GM12878 (cell line): ENCODE measurements around the gene C19orf38. TPM values are rescaled to one million over a fixed set of nuclear protein-coding genes. Genes with fewer than 3 reads are reported as not detected.

Experiments
- ATAC-seq: fragments of 200-7000 bp; cut with Tn5 transposase; 3 replicates; pipeline ENCODE4 v1.9.1; 2020; ENCODE audit warnings: mild to moderate bottlenecking, moderate library complexity
- BruUV-seq: library from RNA; stranded (reverse); fragments of 400-500 nt; replicated peaks from 2 replicates; lab custom pipeline; 2021; lab: Mats Ljungman, UMichigan
- CTCF ChIA-PET: fragments of 300-600 bp; sonication (Branson Sonifier 250); formaldehyde crosslinking; extraction: SDS; loops from one replicate; lab custom pipeline; 2021; ENCODE audit warnings: inconsistent platforms; lab: Yijun Ruan, JAX
- POLR2A ChIA-PET: fragments of 350-600 bp; formaldehyde crosslinking; extraction: SDS; loops from one replicate; lab custom pipeline; 2021; ENCODE audit warnings: inconsistent platforms; lab: Charles Lee
- RAD21 ChIA-PET: fragments of 300-600 bp; sonication (Branson Sonifier 250); formaldehyde crosslinking; loops from one replicate; lab custom pipeline; 2023; ENCODE audit warnings: antibody characterized with exemption; ENCODE audit not compliant: unreplicated experiment; lab: Charles Lee
- SMC1A ChIA-PET: fragments of 300-600 bp; sonication (Branson Sonifier 250); formaldehyde crosslinking; loops from one replicate; lab custom pipeline; 2023; ENCODE audit not compliant: unreplicated experiment, uncharacterized antibody; lab: Charles Lee
- DNase-seq: peaks from one replicate; pipeline ENCODE4 v3.0.0-alpha.2; 2011; ENCODE audit warnings: low read depth, low spot score
- FAIRE-seq: peaks from 3 replicates; lab custom pipeline; 2011; peaks lifted over from hg19 to GRCh38; lab: Jason Lieb, UNC
- H2AFZ ChIP-seq: 2 replicates; pipeline ENCODE4 v1.6.0; 2011; ENCODE audit warnings: low read depth, low read length, control low read depth; ENCODE audit not compliant: control insufficient read depth
- H3K27ac ChIP-seq: 2 replicates; pipeline ENCODE4 v1.5.1; 2011; ENCODE audit warnings: control low read depth; ENCODE audit not compliant: control insufficient read depth, insufficient read depth
- H3K27me3 ChIP-seq, 2 experiments: replicated peaks in 1 of 2; 2 replicates each; pipeline versions ENCODE4 v1.6.0 to v1.6.1; 2011; ENCODE audit warnings: low read length in 1 of 2; ENCODE audit not compliant: control insufficient read depth in 2 of 2, insufficient read depth in 2 of 2
- H3K36me3 ChIP-seq, 2 experiments: 2 replicates each; pipeline ENCODE4 v1.5.1; 2011; ENCODE audit warnings: low read length in 1 of 2; ENCODE audit not compliant: control insufficient read depth in 2 of 2, insufficient read depth in 2 of 2
- H3K4me1 ChIP-seq: 2 replicates; pipeline ENCODE4 v1.6.1; 2011; ENCODE audit warnings: mild to moderate bottlenecking, low read length, moderate library complexity, mixed read lengths; ENCODE audit not compliant: control insufficient read depth, insufficient read depth
- H3K4me2 ChIP-seq: 2 replicates; pipeline ENCODE4 v1.6.0; 2011; ENCODE audit warnings: control low read depth; ENCODE audit not compliant: control insufficient read depth, insufficient read depth
- H3K4me3 ChIP-seq: fragments of 200-600 bp; sonication (generic); 2 replicates; pipeline ENCODE4 v1.5.1; 2016
- H3K79me2 ChIP-seq: 2 replicates; pipeline ENCODE4 v1.6.0; 2011; ENCODE audit warnings: low read length; ENCODE audit not compliant: control insufficient read depth, insufficient read depth
- H3K9ac ChIP-seq: 2 replicates; pipeline ENCODE4 v1.8.0; 2011; ENCODE audit warnings: low read length, control low read depth, mixed read lengths; ENCODE audit not compliant: control insufficient read depth, insufficient read depth
- H3K9me3 ChIP-seq: replicated peaks from 3 replicates; pipeline ENCODE4 v1.5.1; 2011; ENCODE audit warnings: mild to moderate bottlenecking, low read length; ENCODE audit not compliant: control insufficient read depth, insufficient read depth
- H4K20me1 ChIP-seq: 2 replicates; pipeline ENCODE4 v1.6.0; 2011; ENCODE audit not compliant: control insufficient read depth, insufficient read depth
- BRCA1 ChIP-seq: IDR thresholded peaks from 2 replicates; pipeline ENCODE4 v1.6.1; 2011; ENCODE audit warnings: low read depth, low read length, improper control_type of control experiment
- CEBPB ChIP-seq, 2 experiments: fragments of 150-350 bp in 1 of 2; IDR thresholded peaks; 2 replicates each; pipeline ENCODE4 v1.6.1; 2012 to 2014; ENCODE audit warnings: low read depth in 2 of 2, low read length in 2 of 2, borderline replicate concordance in 1 of 2, inconsistent platforms in 1 of 2
- CHD1 ChIP-seq: IDR thresholded peaks from 2 replicates; pipeline ENCODE4 v1.6.1; 2012; ENCODE audit warnings: low read depth, low read length, improper control_type of control experiment
- EED ChIP-seq: sonication (generic); IDR thresholded peaks from 2 replicates; pipeline ENCODE4 v1.6.1; 2016; ENCODE audit warnings: antibody characterized with exemption, low read depth
- EZH2 ChIP-seq: IDR thresholded peaks from 2 replicates; pipeline ENCODE4 v1.6.1; 2012; ENCODE audit warnings: low read depth, mild to moderate bottlenecking, control low read depth, inconsistent platforms, low read length, borderline replicate concordance; ENCODE audit not compliant: control insufficient read depth
- JUND ChIP-seq: IDR thresholded peaks from 2 replicates; pipeline ENCODE4 v1.6.1; 2012; ENCODE audit warnings: low read depth, mild to moderate bottlenecking, low read length, improper control_type of control experiment, moderate library complexity
- KAT2A ChIP-seq: conservative IDR thresholded peaks from 2 replicates; pipeline ENCODE4 v1.6.1; 2011; ENCODE audit warnings: low read depth, low read length; ENCODE audit not compliant: control insufficient read depth
- POLR2AphosphoS5 ChIP-seq: IDR thresholded peaks from 2 replicates; pipeline ENCODE4 v1.6.1; 2011; ENCODE audit warnings: mild to moderate bottlenecking, low read length, inconsistent platforms
- RCOR1 ChIP-seq: conservative IDR thresholded peaks from 2 replicates; pipeline ENCODE4 v1.6.1; 2012; ENCODE audit warnings: low read depth, low read length, improper control_type of control experiment
- RUNX3 ChIP-seq: IDR thresholded peaks from 2 replicates; pipeline ENCODE4 v1.6.1; 2012; ENCODE audit warnings: low read length, inconsistent platforms
- SKIL ChIP-seq: fragments of 450-650 bp; IDR thresholded peaks from 2 replicates; pipeline ENCODE4 v1.6.1; 2017; ENCODE audit warnings: mild to moderate bottlenecking, low read depth, inconsistent platforms; ENCODE audit not compliant: poor library complexity, severe bottlenecking
- SMAD1 ChIP-seq: fragments of 450-650 bp; IDR thresholded peaks from 2 replicates; pipeline ENCODE4 v1.6.1; 2018; ENCODE audit warnings: mild to moderate bottlenecking, low read depth; ENCODE audit not compliant: partially characterized antibody
- SMAD5 ChIP-seq: IDR thresholded peaks from 2 replicates; pipeline ENCODE4 v1.6.1; 2016; ENCODE audit warnings: antibody characterized with exemption, low read depth
- SP1 ChIP-seq: IDR thresholded peaks from one replicate; pipeline ENCODE4 v1.6.1; 2011; ENCODE audit warnings: low read depth, low read length
- SREBF2 ChIP-seq: IDR thresholded peaks from 2 replicates; pipeline ENCODE4 v1.6.1; 2012; ENCODE audit warnings: mild to moderate bottlenecking, low read length
- ZBTB33 ChIP-seq: fragments of 450-650 bp; IDR thresholded peaks from 2 replicates; pipeline ENCODE4 v1.6.1; 2017; ENCODE audit warnings: mild to moderate bottlenecking
- WGBS: methylation state at CpG from one replicate; pipeline ENCODE4 v1.1.6; 2016; ENCODE audit warnings: low lambda C conversion rate; ENCODE audit not compliant: insufficient replicate concordance, insufficient coverage; ENCODE audit errors: missing lambda C conversion rate; 5-methylcytosine and 5-hydroxymethylcytosine counted together
- in situ Hi-C: fragments of 300-500 bp; cut with MboI; formaldehyde crosslinking; loops from 9 replicates; pipeline ENCODE4 v1.14.3; 2018; ENCODE audit warnings: mixed read lengths
- intact Hi-C: fragments of 100-400 bp; cut with micrococcal nuclease; formaldehyde crosslinking; loops from one replicate; pipeline ENCODE4 v1.14.2; 2022; ENCODE audit not compliant: unreplicated experiment
- polyA plus RNA-seq, 11 experiments: library from polyadenylated mRNA; depleted of rRNA in 4 of 11; unstranded in 6 of 11; stranded (reverse) in 5 of 11; fragments of >200 nt; fragmentation: Nextera tagmentation in 4 of 11; fragmentation: Illumina TruSeq in 1 of 11; extraction: Ambion mirVana in 4 of 11; extraction: Trizol in 1 of 11; gene quantifications; 1 replicate in 1 of 11; 2 replicates in 10 of 11; pipeline versions ENCODE4 v1.2.1 to v1.2.3, GENCODE V29; 2011 to 2016; ENCODE audit warnings: inconsistent platforms in 2 of 11, missing spikeins in 2 of 11, low read depth in 1 of 11
- total RNA-seq, 4 experiments: library from RNA; depleted of rRNA in 3 of 4; stranded (reverse); fragments of >200 nt in 3 of 4; fragmentation: Illumina TruSeq in 1 of 4; extraction: Trizol in 1 of 4; gene quantifications; 2 replicates each; pipeline versions ENCODE4 v1.2.1 to v1.2.3, GENCODE V29; 2013 to 2021
- TF ChIP-seq, protein P1 (sequence below): IDR thresholded peaks from 2 replicates; pipeline ENCODE4 v1.6.1; 2012; ENCODE audit warnings: low read depth, low read length, improper control_type of control experiment

Gene C19orf38
- total and polyA plus RNA-seq, 10 of the 15 experiments (the other 5 are each of a cell fraction or from before 2014, with no cell fraction given), result 2.6 to 7.5 (median 5.0) TPM

DNA sequence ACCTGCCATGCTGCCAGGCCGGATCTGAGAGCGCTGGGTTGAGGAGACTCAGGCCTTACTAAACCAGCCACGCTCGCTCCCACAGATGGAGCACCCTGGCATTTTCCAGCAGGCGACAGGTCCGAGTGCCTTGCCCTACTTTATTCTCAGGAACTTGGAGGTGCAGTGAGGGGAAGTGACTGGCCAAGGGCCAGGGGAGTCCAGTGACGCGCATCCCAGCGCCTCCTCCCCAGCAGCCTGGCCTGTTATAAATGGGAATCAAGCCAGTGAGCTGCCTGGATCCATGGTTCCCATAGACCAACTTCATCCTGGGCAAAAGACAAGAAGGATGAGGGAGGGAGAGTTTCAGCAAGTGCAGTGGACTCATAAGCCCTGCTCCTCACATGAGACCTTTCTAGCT, 47.7 kb upstream of the C19orf38 start:
- intact Hi-C loops, result no loop called here

More for the DNA sequence above, 47.7 kb upstream of the C19orf38 start:
- H3K4me1 ChIP-seq, result peaks cover 3% of the 10 kb centered on the region
- ATAC-seq (no peak), DNase-seq (no peak), FAIRE-seq (no peak)
- in situ Hi-C loops, result no loop called here
- H4K20me1 ChIP-seq, result no peaks in the 10 kb centered on the region
- ChIA-PET POLR2A (no interaction called here), SMC1A (no interaction called here), CTCF (interaction anchor here (1.2 kb wide), 1 partner anchor 64 kb away, joined by 5 read pairs; no protein-coding TSS in a partner anchor), RAD21 (interaction anchor here (1.2 kb wide), 1 partner anchor 83 kb away, joined by 3 read pairs; the partner anchor contains the start of gene DNM2)
- H3K4me2 ChIP-seq, result no peak overlapping the region
- no peaks in the 10 kb centered on the region for H3K27me3 ChIP-seq
- H3K27ac ChIP-seq, result no peak overlapping the region
- no TSS peak for BruUV-seq
- H3K4me3 ChIP-seq, result no peak overlapping the region
- no peaks in the 10 kb centered on the region for H3K79me2 ChIP-seq
- H3K36me3 ChIP-seq, result peaks cover 16 to 27% of the 10 kb centered on the region in 2 experiments
- TF ChIP-seq SP1 (no peak), ZBTB33 (no peak), SMAD1 (no peak), RUNX3 (no peak), SMAD5 (no peak), POLR2AphosphoS5 (no peak), SREBF2 (no peak), RCOR1 (no peak), CHD1 (no peak), EZH2 (no peak), CEBPB (IDR thresholded peaks at IDR 0.05; ENCODE audit: borderline replicate concordance in 1 of 2, low read depth in 2 of 2, low read length in 2 of 2) (no peak), JUND (no peak), KAT2A (no peak), BRCA1 (no peak), EED (no peak), SKIL (no peak)
- TF ChIP-seq, protein P1, sequence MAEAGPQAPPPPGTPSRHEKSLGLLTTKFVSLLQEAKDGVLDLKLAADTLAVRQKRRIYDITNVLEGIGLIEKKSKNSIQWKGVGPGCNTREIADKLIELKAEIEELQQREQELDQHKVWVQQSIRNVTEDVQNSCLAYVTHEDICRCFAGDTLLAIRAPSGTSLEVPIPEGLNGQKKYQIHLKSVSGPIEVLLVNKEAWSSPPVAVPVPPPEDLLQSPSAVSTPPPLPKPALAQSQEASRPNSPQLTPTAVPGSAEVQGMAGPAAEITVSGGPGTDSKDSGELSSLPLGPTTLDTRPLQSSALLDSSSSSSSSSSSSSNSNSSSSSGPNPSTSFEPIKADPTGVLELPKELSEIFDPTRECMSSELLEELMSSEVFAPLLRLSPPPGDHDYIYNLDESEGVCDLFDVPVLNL, result no peak
- no peak overlapping the region for H2AFZ ChIP-seq
- no peaks in the 10 kb centered on the region for H3K9me3 ChIP-seq
- WGBS, result 97% methylated on average over 9 of the region's 9 CpGs
- no peak overlapping the region for H3K9ac ChIP-seq
